HepG2 (cell line): ENCODE measurements around the gene TRIM28. TPM values are rescaled to one million over a fixed set of nuclear protein-coding genes. Genes with fewer than 3 reads are reported as not detected.

Experiments
- ARID4A ChIP-seq: sonication (generic); formaldehyde crosslinking; IDR thresholded peaks from 2 replicates; pipeline ENCODE4 v1.5.0; 2020; ENCODE audit warnings: mild to moderate bottlenecking, missing genetic modification reagents, borderline replicate concordance
- KDM5A ChIP-seq: fragments of 200-600 bp; sonication (generic); IDR thresholded peaks from 2 replicates; pipeline ENCODE4 v1.7.0; 2018; ENCODE audit warnings: antibody characterized with exemption, mild to moderate bottlenecking, low read length, borderline replicate concordance
- NAIF1 ChIP-seq: sonication (generic); formaldehyde crosslinking; IDR thresholded peaks from 2 replicates; pipeline ENCODE4 v1.5.0; 2020; ENCODE audit warnings: mild to moderate bottlenecking, missing genetic modification reagents, borderline replicate concordance
- SAP130 ChIP-seq: IDR thresholded peaks from 2 replicates; pipeline ENCODE4 v1.6.1; 2016; ENCODE audit warnings: low read depth
- SOX13 ChIP-seq, 3 experiments: fragments of 450-650 bp in 1 of 3; sonication (generic) in 1 of 3; formaldehyde crosslinking in 1 of 3; IDR thresholded peaks in 2 of 3; conservative IDR thresholded peaks in 1 of 3; 2 replicates each; pipeline versions ENCODE4 v1.5.0 to v1.6.1; 2016 to 2020; ENCODE audit warnings: antibody characterized with exemption in 1 of 3, mild to moderate bottlenecking in 1 of 3, missing compliant biosample characterization in 1 of 3, missing genetic modification reagents in 1 of 3, moderate library complexity in 1 of 3
- SPEN ChIP-seq: sonication (generic); formaldehyde crosslinking; IDR thresholded peaks from 2 replicates; pipeline ENCODE4 v1.5.1; 2020; ENCODE audit warnings: low read depth, mild to moderate bottlenecking, missing genetic modification reagents
- SRSF4 ChIP-seq: fragments of 200-400 bp; formaldehyde crosslinking; IDR thresholded peaks from one replicate; pipeline ENCODE4 v1.6.1; 2018; ENCODE audit warnings: mild to moderate bottlenecking, low read depth, low read length, moderate library complexity; ENCODE audit not compliant: poor library complexity, severe bottlenecking
- SSRP1 ChIP-seq: IDR thresholded peaks from 2 replicates; pipeline ENCODE4 v1.6.1; 2016; ENCODE audit warnings: control low read depth
- ZBTB40 ChIP-seq, 2 experiments: fragments of 450-650 bp in 1 of 2; sonication (generic) in 1 of 2; formaldehyde crosslinking in 1 of 2; IDR thresholded peaks; 2 replicates each; pipeline versions ENCODE4 v1.6.1 to v1.8.0; 2016 to 2022; ENCODE audit warnings: antibody characterized with exemption in 1 of 2, mild to moderate bottlenecking in 1 of 2, missing genetic modification reagents in 1 of 2
- ZKSCAN1 ChIP-seq: fragments of 150-350 bp; IDR thresholded peaks from 2 replicates; pipeline ENCODE4 v1.6.1; 2014; ENCODE audit warnings: low read length
- ZNF10 ChIP-seq: sonication (generic); formaldehyde crosslinking; IDR thresholded peaks from 2 replicates; pipeline ENCODE4 v1.4.0; 2020; ENCODE audit warnings: mild to moderate bottlenecking, low read depth, missing genetic modification reagents, borderline replicate concordance
- ZNF558 ChIP-seq: sonication (generic); formaldehyde crosslinking; IDR thresholded peaks from 2 replicates; pipeline ENCODE4 v1.9.0; 2022; ENCODE audit warnings: mild to moderate bottlenecking, missing genetic modification reagents, borderline replicate concordance
- ZNF7 ChIP-seq: IDR thresholded peaks from 2 replicates; pipeline ENCODE4 v1.6.1; 2016; ENCODE audit warnings: missing biosample characterization, missing genetic modification reagents
- ZNF841 ChIP-seq: sonication (generic); formaldehyde crosslinking; IDR thresholded peaks from 2 replicates; pipeline ENCODE4 v1.8.1; 2023; ENCODE audit warnings: missing genetic modification reagents, borderline replicate concordance
- polyA plus RNA-seq, 8 experiments: library from polyadenylated mRNA; depleted of rRNA in 3 of 8; stranded (reverse) in 7 of 8; unstranded in 1 of 8; fragments of >200 nt; fragmentation: Illumina TruSeq in 4 of 8; extraction: Trizol in 4 of 8; gene quantifications; 2 replicates each; pipeline versions ENCODE4 v1.2.1 to v1.2.3, GENCODE V29; 2011 to 2016; ENCODE audit warnings: low read depth in 4 of 8, missing spikeins in 1 of 8, mixed read lengths in 1 of 8; ENCODE audit not compliant: insufficient read depth in 1 of 8
- total RNA-seq, 5 experiments: library from RNA; depleted of rRNA; stranded (reverse); fragments of >200 nt; fragmentation: Illumina TruSeq; extraction: Trizol; gene quantifications; 2 replicates each; pipeline ENCODE4 v1.2.3, GENCODE V29; 2016; ENCODE audit warnings: low read depth in 1 of 5

TRIM28 gene
- total and polyA plus RNA-seq, 2 of the 13 experiments (the other 11 are each of a cell fraction or from before 2014, with no cell fraction given) = 361 to 439 TPM

GRCh38 chr19:58572818-58573657 lies 29.2 kb downstream of the TRIM28 start, which contains the start of gene MZF1 (continued):
- no peak for TF ChIP-seq SOX13 (IDR thresholded peaks at IDR 0.05)
- TF ChIP-seq SOX13 (CRISPR knock-in tag; conservative IDR thresholded peaks at IDR 0.05 in 1 of 2, IDR thresholded peaks at IDR 0.05 in 1 of 2) = 0 out of 4 replicates have a peak, but pooled peaks of 1 of the 2 experiments have one; percentile 14
- TF ChIP-seq ZKSCAN1 = no peak
- TF ChIP-seq ZNF7 (CRISPR knock-in tag) = no peak
- TF ChIP-seq SAP130 = peak; percentile 97; the same call in 1 of the 2 replicates
- TF ChIP-seq ZNF841 (CRISPR knock-in tag) = no peak
- TF ChIP-seq ZNF10 (CRISPR knock-in tag) = no peak
- TF ChIP-seq SRSF4 = no peak
- peak; percentile 76 for TF ChIP-seq SSRP1
- TF ChIP-seq NAIF1 = no peak
- peak; percentile 44; the same call in 1 of the 2 replicates for TF ChIP-seq ZBTB40 (IDR thresholded peaks at IDR 0.05)
- TF ChIP-seq ZBTB40 (CRISPR knock-in tag; IDR thresholded peaks at IDR 0.05) = peak; percentile 56
- no peak; the same call in 1 of the 2 replicates for TF ChIP-seq SPEN (CRISPR knock-in tag)
- peak; percentile 93; the same call in 1 of the 2 replicates for TF ChIP-seq ARID4A
- TF ChIP-seq KDM5A = peak; percentile 56; the same call in 1 of the 2 replicates
- TF ChIP-seq ZNF558 (CRISPR knock-in tag) = no peak; the same call in 1 of the 2 replicates
